ENCODE data around the gene CFAP46. TPM values are rescaled to one million over a fixed set of nuclear protein-coding genes. Genes with fewer than 3 reads are reported as not detected.

CFAP46 gene
- total and polyA plus RNA-seq, 10 of the 15 experiments (the other 5 are each of a cell fraction or from before 2014, with no cell fraction given), result 0.01 to 0.18 (median 0.03) TPM; not detected in 7

DNA sequence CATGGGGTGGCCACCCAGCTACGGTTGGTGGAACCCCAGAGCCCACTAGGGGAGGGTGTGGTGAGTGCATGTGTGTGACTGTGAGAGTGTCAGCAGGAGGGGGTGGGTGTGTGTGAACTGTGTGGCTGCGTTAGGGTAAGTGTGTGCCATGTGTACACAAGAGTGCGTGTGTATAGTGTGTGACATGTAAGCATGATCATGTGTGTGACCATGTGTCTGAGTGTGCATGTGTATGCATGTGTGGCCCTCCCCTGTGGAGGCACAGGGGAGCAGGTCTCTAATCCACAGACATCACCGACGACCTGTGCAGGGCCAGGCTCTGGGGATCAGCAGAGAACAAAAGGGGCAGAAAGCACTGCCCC lies 3.5 kb upstream of the CFAP46 start:
- Histone ChIP-seq H3K4me3 (no peak overlapping the region), H3K9ac (ENCODE audit: control insufficient read depth, insufficient read depth, low read length) (no peak overlapping the region), H3K27ac (ENCODE audit: control insufficient read depth, insufficient read depth) (no peak overlapping the region), H3K4me2 (ENCODE audit: control insufficient read depth, insufficient read depth) (no peak overlapping the region), H3K27me3 (replicated peaks in 1 of 2; ENCODE audit: control insufficient read depth in 2 of 2, insufficient read depth in 2 of 2, low read length in 1 of 2) (peaks cover 0 to 2% of the 10 kb centered on the region in 2 experiments; a peak in 2 of 4 replicates), H4K20me1 (ENCODE audit: control insufficient read depth, insufficient read depth) (no peaks in the 10 kb centered on the region), H3K36me3 (ENCODE audit: control insufficient read depth in 2 of 2, insufficient read depth in 2 of 2, low read length in 1 of 2) (no peaks in the 10 kb centered on the region), H2AFZ (ENCODE audit: control insufficient read depth, low read depth, low read length) (no peak overlapping the region), H3K9me3 (replicated peaks; ENCODE audit: control insufficient read depth, insufficient read depth, low read length) (no peaks in the 10 kb centered on the region), H3K4me1 (ENCODE audit: control insufficient read depth, insufficient read depth, low read length) (peaks cover 1% of the 10 kb centered on the region; the same call in 1 of the 2 replicates), H3K79me2 (ENCODE audit: control insufficient read depth, insufficient read depth, low read length) (no peaks in the 10 kb centered on the region)
- intact Hi-C loops (cut with micrococcal nuclease; ENCODE audit: unreplicated experiment) (no loop called here), in situ Hi-C loops (cut with MboI) (no loop called here)
- WGBS (ENCODE audit: insufficient coverage, insufficient replicate concordance, low lambda C conversion rate, missing lambda C conversion rate), result 56% methylated on average over 5 of the region's 5 CpGs
- DNase-seq (ENCODE audit: low read depth, low spot score) (no peak), FAIRE-seq (no peak), ATAC-seq (no peak)
- BruUV-seq (replicated peaks), result no TSS peak
- CTCF ChIA-PET, result no interaction called here
- SMC1A ChIA-PET (ENCODE audit: uncharacterized antibody, unreplicated experiment), result no interaction called here
- TF ChIP-seq, protein P1, sequence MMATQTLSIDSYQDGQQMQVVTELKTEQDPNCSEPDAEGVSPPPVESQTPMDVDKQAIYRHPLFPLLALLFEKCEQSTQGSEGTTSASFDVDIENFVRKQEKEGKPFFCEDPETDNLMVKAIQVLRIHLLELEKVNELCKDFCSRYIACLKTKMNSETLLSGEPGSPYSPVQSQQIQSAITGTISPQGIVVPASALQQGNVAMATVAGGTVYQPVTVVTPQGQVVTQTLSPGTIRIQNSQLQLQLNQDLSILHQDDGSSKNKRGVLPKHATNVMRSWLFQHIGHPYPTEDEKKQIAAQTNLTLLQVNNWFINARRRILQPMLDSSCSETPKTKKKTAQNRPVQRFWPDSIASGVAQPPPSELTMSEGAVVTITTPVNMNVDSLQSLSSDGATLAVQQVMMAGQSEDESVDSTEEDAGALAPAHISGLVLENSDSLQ (IDR thresholded peaks at IDR 0.05), result no peak
- no peak for TF ChIP-seq CHD1 (IDR thresholded peaks at IDR 0.05; ENCODE audit: low read depth, low read length)
- no peak for TF ChIP-seq TCF7 (IDR thresholded peaks at IDR 0.05; ENCODE audit: borderline replicate concordance)
- no peak for TF ChIP-seq ATF7 (IDR thresholded peaks at IDR 0.05; ENCODE audit: low read depth)
- TF ChIP-seq RBBP5 (conservative IDR thresholded peaks at IDR 0.05), result no peak
- no peak for TF ChIP-seq MYB (IDR thresholded peaks at IDR 0.05; ENCODE audit: borderline replicate concordance, low read depth, low read length)
- no peak for TF ChIP-seq PAX5 (IDR thresholded peaks at IDR 0.05; ENCODE audit: borderline replicate concordance, low read depth, low read length)
- TF ChIP-seq CEBPB (IDR thresholded peaks at IDR 0.05; ENCODE audit: borderline replicate concordance in 1 of 2, low read depth in 2 of 2, low read length in 2 of 2), result no peak
- TF ChIP-seq TCF3 (IDR thresholded peaks at IDR 0.05; ENCODE audit: borderline replicate concordance, insufficient read depth, low read depth, low read length), result no peak
- no peak for TF ChIP-seq NRF1 (conservative IDR thresholded peaks at IDR 0.05; ENCODE audit: low read depth, low read length)
- TF ChIP-seq YBX1 (IDR thresholded peaks at IDR 0.05), result no peak
- POLR2A ChIA-PET, result no interaction called here
- RAD21 ChIA-PET (ENCODE audit: unreplicated experiment), result no interaction called here
